Gastrocnemius medialis (tissue), 4 donors: Measurements from ENCODE around the gene MICB. TPM values are rescaled to one million over a fixed set of nuclear protein-coding genes. Genes with fewer than 3 reads are reported as not detected.

Experiments
- ATAC-seq, 2 donors: fragments of 150-250 bp; one replicate each; pipeline ENCODE4 v1.9.1; 2016
- DNase-seq, 2 donors: peaks; one replicate each; pipeline ENCODE4 v3.0.0-alpha.2; 2019
- H3K27ac ChIP-seq, 4 donors: fragments of 200-600 bp; sonication (generic); 1 replicate in 1 of 4; 2 replicates in 3 of 4; pipeline ENCODE4 v1.5.1; 2016 to 2018; ENCODE audit warnings: mild to moderate bottlenecking in 2 of 4, moderate library complexity in 1 of 4
- H3K27me3 ChIP-seq, 3 donors: fragments of 200-600 bp; sonication (generic) in 2 of 3; 1 replicate in 1 of 3; 2 replicates in 2 of 3; pipeline versions ENCODE4 v1.5.1 to v1.6.0; 2016 to 2019; ENCODE audit warnings: mild to moderate bottlenecking in 1 of 3, moderate library complexity in 1 of 3
- H3K36me3 ChIP-seq, 2 donors: fragments of 200-600 bp; sonication (generic) in 1 of 2; one replicate each; pipeline ENCODE4 v1.5.1; 2017 to 2018
- H3K4me1 ChIP-seq, 2 donors: fragments of 200-600 bp; sonication (generic) in 1 of 2; one replicate each; pipeline ENCODE4 v1.5.1; 2016 to 2017; ENCODE audit warnings: mild to moderate bottlenecking in 2 of 2
- H3K4me3 ChIP-seq, 4 donors: fragments of 200-600 bp; sonication (generic) in 3 of 4; 1 replicate in 1 of 4; 2 replicates in 3 of 4; pipeline ENCODE4 v1.5.1; 2016 to 2019; ENCODE audit warnings: mild to moderate bottlenecking in 2 of 4
- H3K9me3 ChIP-seq, 3 donors: fragments of 200-600 bp; sonication (generic) in 2 of 3; 1 replicate in 1 of 3; 2 replicates in 2 of 3; pipeline ENCODE4 v1.5.1; 2016 to 2019
- POLR2A ChIP-seq, 2 donors: fragments of 450-650 bp; IDR thresholded peaks; one replicate each; pipeline ENCODE4 v1.6.1; 2017; ENCODE audit warnings: antibody characterized with exemption in 2 of 2, mild to moderate bottlenecking in 2 of 2, moderate library complexity in 2 of 2
- in situ Hi-C, 4 donors: fragments of 200-750 bp; cut with MboI; loops; one replicate each; pipeline versions ENCODE4 v1.15.0 to v1.8.0; 2017; ENCODE audit warnings: low sequenced_read_pairs in 4 of 4
- intact Hi-C: fragments of 100-400 bp; cut with DNase I; formaldehyde crosslinking; loops from one replicate; pipeline ENCODE4 v1.15.1; 2023; ENCODE audit warnings: low total_unique reads
- total RNA-seq, 4 donors: library from RNA; depleted of rRNA; stranded (reverse); fragments of >200 nt; gene quantifications; one replicate each; pipeline versions ENCODE4 v1.1.0 to v1.2.3, GENCODE V29; 2016
- TF ChIP-seq, protein P1 (sequence below), 5 experiments: fragments of 450-650 bp in 3 of 5; fragments of 200-600 bp in 2 of 5; sonication (generic) in 2 of 5; IDR thresholded peaks in 4 of 5; conservative IDR thresholded peaks in 1 of 5; 1 replicate in 4 of 5; 2 replicates in 1 of 5; pipeline ENCODE4 v1.5.1; 2016 to 2019; ENCODE audit warnings: antibody characterized with exemption in 5 of 5, mild to moderate bottlenecking in 3 of 5, moderate library complexity in 3 of 5

Gene MICB
- total RNA-seq, 4 donors from 2014 or later, result 0.20 to 1.2 (median 0.50) TPM

DNA sequence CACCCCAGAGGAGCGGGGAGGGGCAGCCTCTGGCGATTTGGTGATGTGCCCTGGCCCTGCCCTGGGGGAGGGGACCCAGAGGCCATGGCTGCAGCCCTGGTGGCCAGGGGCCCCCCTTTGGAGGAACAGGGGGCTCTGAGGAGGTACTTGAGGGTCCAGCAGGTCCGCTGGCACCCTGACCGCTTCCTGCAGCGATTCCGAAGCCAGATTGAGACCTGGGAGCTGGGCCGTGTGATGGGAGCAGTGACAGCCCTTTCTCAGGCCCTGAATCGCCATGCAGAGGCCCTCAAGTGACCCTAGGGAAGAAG is 60.3 kb downstream of the MICB start:
- intact Hi-C loops, result no loop called here
- Histone ChIP-seq H3K36me3 (peaks cover 0 to 33% of the 10 kb centered on the region in 2 donors), H3K27ac (peak overlapping the region in 2 of 4 donors; percentile 58 to 64), H3K27me3 (no peaks in the 10 kb centered on the region), H3K4me1 (peaks cover 14 to 29% of the 10 kb centered on the region in 2 donors), H3K4me3 (no peak overlapping the region), H3K9me3 (no peaks in the 10 kb centered on the region)
- no peak for DNase-seq
- no peak for ATAC-seq
- in situ Hi-C loops, result no loop called here
- TF ChIP-seq, protein P1, sequence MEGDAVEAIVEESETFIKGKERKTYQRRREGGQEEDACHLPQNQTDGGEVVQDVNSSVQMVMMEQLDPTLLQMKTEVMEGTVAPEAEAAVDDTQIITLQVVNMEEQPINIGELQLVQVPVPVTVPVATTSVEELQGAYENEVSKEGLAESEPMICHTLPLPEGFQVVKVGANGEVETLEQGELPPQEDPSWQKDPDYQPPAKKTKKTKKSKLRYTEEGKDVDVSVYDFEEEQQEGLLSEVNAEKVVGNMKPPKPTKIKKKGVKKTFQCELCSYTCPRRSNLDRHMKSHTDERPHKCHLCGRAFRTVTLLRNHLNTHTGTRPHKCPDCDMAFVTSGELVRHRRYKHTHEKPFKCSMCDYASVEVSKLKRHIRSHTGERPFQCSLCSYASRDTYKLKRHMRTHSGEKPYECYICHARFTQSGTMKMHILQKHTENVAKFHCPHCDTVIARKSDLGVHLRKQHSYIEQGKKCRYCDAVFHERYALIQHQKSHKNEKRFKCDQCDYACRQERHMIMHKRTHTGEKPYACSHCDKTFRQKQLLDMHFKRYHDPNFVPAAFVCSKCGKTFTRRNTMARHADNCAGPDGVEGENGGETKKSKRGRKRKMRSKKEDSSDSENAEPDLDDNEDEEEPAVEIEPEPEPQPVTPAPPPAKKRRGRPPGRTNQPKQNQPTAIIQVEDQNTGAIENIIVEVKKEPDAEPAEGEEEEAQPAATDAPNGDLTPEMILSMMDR (IDR thresholded peaks at IDR 0.05 in 4 of 5, conservative IDR thresholded peaks at IDR 0.05 in 1 of 5), result no peak
- TF ChIP-seq POLR2A (IDR thresholded peaks at IDR 0.05), result no peak

DNA sequence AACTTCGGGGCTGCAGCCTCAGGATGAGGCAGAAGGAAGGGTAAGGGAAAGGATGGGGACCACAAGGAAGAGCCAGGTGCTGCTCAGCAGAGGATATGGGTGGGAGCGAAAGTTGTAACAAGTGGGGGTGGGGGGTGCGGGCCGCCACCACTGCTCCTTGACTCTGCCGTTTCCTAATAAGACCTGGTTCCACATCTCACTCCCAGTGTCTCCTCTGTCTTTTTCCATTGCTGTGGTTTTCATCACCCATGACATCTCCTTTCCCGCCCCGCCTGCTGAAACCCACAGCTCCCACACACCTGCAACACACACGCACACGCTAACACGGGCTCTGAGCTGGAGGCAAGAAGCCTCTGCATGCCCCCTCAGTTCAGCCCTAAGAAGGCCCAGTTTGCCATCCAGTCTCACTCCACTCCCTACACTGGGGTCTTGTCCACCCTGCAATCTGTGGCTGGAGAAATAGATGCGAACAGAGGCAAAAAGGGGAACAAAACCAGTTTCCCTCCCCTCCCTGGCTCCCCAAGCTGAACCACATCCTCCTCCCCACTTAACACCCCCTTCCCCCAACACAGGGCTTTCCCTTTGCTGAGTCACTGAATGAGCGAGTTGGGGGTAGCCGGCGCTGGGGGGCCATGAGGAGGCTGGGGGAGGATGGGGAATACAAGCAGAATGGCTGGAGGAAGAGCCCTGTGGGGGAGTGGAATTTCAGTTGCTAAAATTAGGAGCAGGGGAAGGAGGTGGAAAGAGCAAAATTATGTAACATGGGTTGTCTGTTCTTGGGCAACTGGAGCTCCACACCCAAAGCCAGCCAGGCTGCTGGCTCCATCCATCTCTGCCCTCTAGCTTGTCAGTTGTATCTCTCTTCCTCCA is 60.9 kb downstream of the MICB start:
- H3K4me3 ChIP-seq, result no peak overlapping the region
- no peaks in the 10 kb centered on the region for H3K9me3 ChIP-seq
- TF ChIP-seq, protein P1 (IDR thresholded peaks at IDR 0.05 in 4 of 5, conservative IDR thresholded peaks at IDR 0.05 in 1 of 5), result no peak
- no peak for TF ChIP-seq POLR2A (IDR thresholded peaks at IDR 0.05)
- in situ Hi-C loops (no loop called here), intact Hi-C loops (no loop called here)
- H3K36me3 ChIP-seq, result peaks cover 0 to 27% of the 10 kb centered on the region in 2 donors
- DNase-seq, result peak in 1 of 2 donors; percentile 31
- peaks cover 14 to 29% of the 10 kb centered on the region in 2 donors for H3K4me1 ChIP-seq
- ATAC-seq, result peak; percentile 50 to 81
- peak overlapping the region; percentile 16 to 64 (median 58) for H3K27ac ChIP-seq
- H3K27me3 ChIP-seq, result no peaks in the 10 kb centered on the region

DNA sequence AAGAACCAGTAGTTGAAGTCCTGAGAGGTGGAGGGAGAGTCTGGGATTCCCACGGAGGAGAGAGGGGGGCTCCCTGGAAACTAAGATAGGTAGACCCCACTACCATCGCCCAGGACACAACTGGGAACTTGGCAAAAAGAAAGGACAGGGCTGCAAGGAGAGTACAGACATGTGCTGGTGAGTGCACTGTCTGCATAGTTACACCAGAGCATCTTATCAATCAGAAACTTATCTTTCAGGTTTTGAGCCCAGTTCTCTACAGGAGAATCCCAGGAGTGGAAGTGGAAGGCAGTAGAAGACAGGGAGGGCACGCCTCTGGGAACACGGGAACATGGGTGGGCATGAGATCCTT is 61.6 kb downstream of the MICB start:
- in situ Hi-C loops (no loop called here), intact Hi-C loops (no loop called here)
- no peaks in the 10 kb centered on the region for H3K27me3 ChIP-seq
- H3K36me3 ChIP-seq, result peaks cover 0 to 24% of the 10 kb centered on the region in 2 donors
- TF ChIP-seq, protein P1 (IDR thresholded peaks at IDR 0.05 in 4 of 5, conservative IDR thresholded peaks at IDR 0.05 in 1 of 5), result no peak
- no peak for TF ChIP-seq POLR2A (IDR thresholded peaks at IDR 0.05)
- H3K4me1 ChIP-seq, result peaks cover 14 to 29% of the 10 kb centered on the region in 2 donors
- DNase-seq (no peak), ATAC-seq (no peak)
- no peak overlapping the region for H3K4me3 ChIP-seq
- H3K9me3 ChIP-seq, result no peaks in the 10 kb centered on the region
- peak overlapping the region; percentile 16 to 64 (median 58) for H3K27ac ChIP-seq

DNA sequence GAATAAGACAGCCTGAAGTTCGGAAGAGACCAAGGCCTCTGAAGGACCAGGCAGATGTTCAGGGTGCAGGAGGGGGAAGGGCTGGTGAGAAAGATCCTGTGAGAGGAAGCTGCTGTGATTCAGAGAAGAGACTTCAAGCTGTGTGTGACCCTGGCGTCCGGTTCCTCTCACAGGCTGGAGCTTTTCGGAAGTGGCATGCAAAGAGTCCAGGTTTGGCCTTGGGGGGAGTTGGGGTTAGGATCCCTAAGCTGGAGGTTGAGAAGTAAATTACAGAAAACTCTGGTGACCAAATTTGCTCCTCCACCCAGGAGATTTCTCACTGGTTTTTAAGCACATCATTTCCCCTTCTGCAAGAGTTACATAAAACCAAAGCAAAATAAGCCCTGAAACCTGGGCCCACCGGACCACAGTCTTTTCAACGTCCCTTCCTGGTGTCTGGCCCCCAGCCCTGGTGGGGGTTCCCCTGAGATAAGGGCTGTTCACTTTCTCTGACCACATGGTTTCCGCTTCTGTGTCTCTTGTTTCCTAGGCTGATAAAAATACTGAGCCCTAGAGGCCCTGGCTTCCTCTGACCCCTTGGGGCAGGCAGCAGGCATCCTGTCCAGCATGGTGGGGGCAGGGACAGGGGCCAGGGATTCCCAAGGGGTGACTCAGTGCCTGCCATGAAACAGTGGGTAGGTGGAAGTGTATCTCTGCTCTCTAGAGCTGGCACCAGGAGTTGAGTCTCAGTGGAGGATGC is 62.2 kb downstream of the MICB start:
- intact Hi-C loops, result no loop called here
- in situ Hi-C loops, result no loop called here
- peak; percentile 48 to 68 for ATAC-seq
- Histone ChIP-seq H3K27ac (peak overlapping the region; percentile 16 to 64 (median 58)), H3K9me3 (no peaks in the 10 kb centered on the region), H3K4me1 (peaks cover 14 to 29% of the 10 kb centered on the region in 2 donors), H3K36me3 (peaks cover 0 to 24% of the 10 kb centered on the region in 2 donors), H3K27me3 (no peaks in the 10 kb centered on the region), H3K4me3 (no peak overlapping the region)
- DNase-seq, result peak in 1 of 2 donors; percentile 39
- TF ChIP-seq, protein P1 (IDR thresholded peaks at IDR 0.05 in 4 of 5, conservative IDR thresholded peaks at IDR 0.05 in 1 of 5), result no peak
- TF ChIP-seq POLR2A (IDR thresholded peaks at IDR 0.05), result no peak
